Right atrium auricular region (tissue), 2 donors: Measurements from ENCODE around the gene SAMD11. TPM values are rescaled to one million over a fixed set of nuclear protein-coding genes. Genes with fewer than 3 reads are reported as not detected.

Experiments
- DNase-seq: peaks from one replicate; pipeline ENCODE4 v3.0.0-alpha.2; 2019; ENCODE audit warnings: low spot score
- H3K27ac ChIP-seq, 2 donors: fragments of 200-600 bp; sonication (generic); 1 replicate in 1 of 2; 2 replicates in 1 of 2; pipeline ENCODE4 v1.5.1; 2016 to 2019
- H3K27me3 ChIP-seq, 2 donors: fragments of 200-600 bp; sonication (generic); one replicate each; pipeline versions ENCODE4 v1.5.1 to v1.6.0; 2017 to 2019
- H3K36me3 ChIP-seq: fragments of 200-600 bp; sonication (generic); one replicate; pipeline ENCODE4 v1.5.1; 2016
- H3K4me1 ChIP-seq, 2 donors: fragments of 200-600 bp; sonication (generic); one replicate each; pipeline versions ENCODE4 v1.5.1 to v1.6.0; 2017 to 2019
- H3K4me3 ChIP-seq, 2 donors: fragments of 200-600 bp; sonication (generic); 1 replicate in 1 of 2; 2 replicates in 1 of 2; pipeline ENCODE4 v1.5.1; 2017 to 2019; ENCODE audit warnings: mild to moderate bottlenecking in 1 of 2, moderate library complexity in 1 of 2
- H3K9me3 ChIP-seq, 2 donors: fragments of 200-600 bp; sonication (generic); one replicate each; pipeline ENCODE4 v1.5.1; 2019
- total RNA-seq, 2 donors: library from RNA; depleted of rRNA; stranded (reverse); fragments of >200 nt; gene quantifications; one replicate each; pipeline ENCODE4 v1.1.0, GENCODE V29; 2016
- TF ChIP-seq, protein P1 (sequence below), 2 donors: fragments of 200-600 bp; sonication (generic); IDR thresholded peaks; one replicate each; pipeline ENCODE4 v1.5.1; 2019; ENCODE audit warnings: antibody characterized with exemption in 2 of 2

SAMD11 gene
- total RNA-seq, 2 donors from 2014 or later = 2.7 to 6.4 TPM

GRCh38 chr1:905071-905749 is 18.5 kb upstream of the SAMD11 start:
- peak overlapping the region in 1 of 2 donors; percentile 35 for H3K27ac ChIP-seq
- H3K27me3 ChIP-seq = no peaks in the 10 kb centered on the region
- peaks cover 0 to 28% of the 10 kb centered on the region in 2 donors for H3K4me1 ChIP-seq
- H3K36me3 ChIP-seq = no peaks in the 10 kb centered on the region
- TF ChIP-seq, protein P1, sequence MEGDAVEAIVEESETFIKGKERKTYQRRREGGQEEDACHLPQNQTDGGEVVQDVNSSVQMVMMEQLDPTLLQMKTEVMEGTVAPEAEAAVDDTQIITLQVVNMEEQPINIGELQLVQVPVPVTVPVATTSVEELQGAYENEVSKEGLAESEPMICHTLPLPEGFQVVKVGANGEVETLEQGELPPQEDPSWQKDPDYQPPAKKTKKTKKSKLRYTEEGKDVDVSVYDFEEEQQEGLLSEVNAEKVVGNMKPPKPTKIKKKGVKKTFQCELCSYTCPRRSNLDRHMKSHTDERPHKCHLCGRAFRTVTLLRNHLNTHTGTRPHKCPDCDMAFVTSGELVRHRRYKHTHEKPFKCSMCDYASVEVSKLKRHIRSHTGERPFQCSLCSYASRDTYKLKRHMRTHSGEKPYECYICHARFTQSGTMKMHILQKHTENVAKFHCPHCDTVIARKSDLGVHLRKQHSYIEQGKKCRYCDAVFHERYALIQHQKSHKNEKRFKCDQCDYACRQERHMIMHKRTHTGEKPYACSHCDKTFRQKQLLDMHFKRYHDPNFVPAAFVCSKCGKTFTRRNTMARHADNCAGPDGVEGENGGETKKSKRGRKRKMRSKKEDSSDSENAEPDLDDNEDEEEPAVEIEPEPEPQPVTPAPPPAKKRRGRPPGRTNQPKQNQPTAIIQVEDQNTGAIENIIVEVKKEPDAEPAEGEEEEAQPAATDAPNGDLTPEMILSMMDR (IDR thresholded peaks at IDR 0.05) = no peak
- peak; percentile 80 for DNase-seq
- peak overlapping the region; percentile 19 to 50 for H3K4me3 ChIP-seq
- no peaks in the 10 kb centered on the region for H3K9me3 ChIP-seq

DNA sequence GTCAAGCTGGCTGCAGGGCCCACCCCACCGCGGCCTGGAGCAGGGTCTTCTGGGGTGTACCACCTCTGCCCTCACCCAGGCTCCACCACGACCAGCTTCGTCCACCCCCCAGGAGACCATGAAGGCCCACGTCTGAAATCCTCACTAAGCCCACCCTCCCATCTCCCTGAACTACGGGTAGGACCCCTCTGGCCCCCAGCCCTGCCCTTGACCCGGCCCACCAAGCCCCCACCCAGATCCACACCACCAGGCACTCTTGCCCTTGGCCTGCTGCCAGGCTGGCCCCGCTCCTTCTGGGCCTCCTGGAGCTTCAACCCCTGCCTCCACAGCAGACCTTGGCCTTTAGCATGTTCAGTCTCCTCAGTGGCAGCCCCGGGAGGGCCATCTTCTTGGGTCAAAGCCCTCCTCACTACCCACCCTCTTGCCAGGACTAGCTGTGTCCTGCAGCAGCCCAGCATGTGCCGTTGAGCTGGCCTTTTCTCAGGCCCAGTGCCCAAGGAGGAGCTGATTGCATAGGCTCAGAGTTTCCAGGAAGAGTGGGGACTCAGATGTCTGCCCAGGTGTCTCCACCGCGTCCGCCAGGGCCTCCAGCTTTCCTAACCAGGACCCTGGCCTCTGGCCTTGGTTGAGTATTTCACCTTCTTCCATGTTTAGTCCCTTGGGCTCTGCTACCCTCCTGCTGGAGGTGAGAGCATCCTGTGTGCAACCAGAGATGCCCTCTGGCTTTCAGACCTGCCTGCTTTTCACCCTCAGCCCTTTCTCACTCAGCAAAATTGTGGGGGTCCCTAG is 17.7 kb upstream of the SAMD11 start:
- TF ChIP-seq, protein P1 (IDR thresholded peaks at IDR 0.05) = no peak
- peak; percentile 62 for DNase-seq
- Histone ChIP-seq H3K27ac (peak overlapping the region in 1 of 2 donors; percentile 35), H3K4me1 (peaks cover 0 to 32% of the 10 kb centered on the region in 2 donors), H3K36me3 (no peaks in the 10 kb centered on the region), H3K9me3 (no peaks in the 10 kb centered on the region), H3K4me3 (no peak overlapping the region), H3K27me3 (no peaks in the 10 kb centered on the region)

- Histone ChIP-seq H3K36me3 (no peaks in the 10 kb centered on the region), H3K4me3 (no peak overlapping the region), H3K27ac (no peak overlapping the region), H3K27me3 (no peaks in the 10 kb centered on the region), H3K4me1 (peaks cover 0 to 32% of the 10 kb centered on the region in 2 donors), H3K9me3 (no peaks in the 10 kb centered on the region)
- TF ChIP-seq, protein P1 (IDR thresholded peaks at IDR 0.05) = no peak
- peak; percentile 76 for DNase-seq
Observed at GRCh38 chr1:906600-907420, 16.9 kb upstream of the SAMD11 start.

DNA sequence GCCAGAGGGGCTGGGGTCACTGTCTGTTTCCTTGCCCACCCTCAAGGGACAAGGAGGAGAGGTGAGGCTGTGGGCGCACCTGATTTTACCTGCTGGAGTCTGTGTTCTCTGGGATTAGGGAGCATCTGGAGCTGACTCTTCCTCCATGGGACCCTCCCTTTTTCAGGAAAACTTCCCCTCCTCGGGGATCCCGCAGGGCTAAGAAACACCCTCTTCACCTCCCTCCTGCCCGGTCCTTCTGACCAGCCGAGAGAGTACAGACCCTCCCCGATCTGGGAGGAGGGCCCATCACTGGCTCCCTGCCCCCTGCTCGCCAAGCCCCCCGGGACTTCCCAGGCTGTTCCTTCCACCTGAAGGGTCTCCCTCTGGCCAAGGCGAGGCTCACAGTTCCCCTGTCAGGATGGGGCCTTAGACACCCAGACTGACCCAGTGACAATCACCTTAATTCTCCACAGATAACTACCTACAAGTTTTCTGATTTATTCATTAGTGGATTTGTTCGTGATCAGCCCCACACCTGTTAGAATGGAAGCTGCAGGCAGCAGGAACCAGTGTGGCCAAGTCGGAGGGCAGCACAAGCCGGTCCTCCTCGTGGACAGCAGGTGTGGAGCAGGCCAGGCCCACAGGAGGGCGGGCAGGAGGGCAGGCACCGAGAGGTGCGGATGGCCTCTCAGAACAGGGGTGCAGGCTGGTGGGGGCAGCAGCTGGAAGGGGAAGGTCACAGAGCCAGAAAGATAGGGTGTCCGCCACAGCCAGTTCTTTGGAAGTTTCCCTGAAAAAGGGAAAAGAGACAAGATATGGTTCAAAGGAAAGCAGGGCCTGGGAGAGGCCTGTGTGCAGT is 15.9 kb upstream of the SAMD11 start:
- Histone ChIP-seq H3K27me3 (no peaks in the 10 kb centered on the region), H3K4me1 (peaks cover 0 to 32% of the 10 kb centered on the region in 2 donors), H3K4me3 (no peak overlapping the region), H3K9me3 (no peaks in the 10 kb centered on the region), H3K27ac (no peak overlapping the region), H3K36me3 (no peaks in the 10 kb centered on the region)
- TF ChIP-seq, protein P1 (IDR thresholded peaks at IDR 0.05) = no peak
- DNase-seq = peak; percentile 57

GRCh38 chr1:908661-909060 is 15.1 kb upstream of the SAMD11 start:
- Histone ChIP-seq H3K4me3 (no peak overlapping the region), H3K36me3 (no peaks in the 10 kb centered on the region), H3K4me1 (peaks cover 0 to 32% of the 10 kb centered on the region in 2 donors), H3K9me3 (no peaks in the 10 kb centered on the region), H3K27ac (no peak overlapping the region), H3K27me3 (no peaks in the 10 kb centered on the region)
- DNase-seq = no peak
- TF ChIP-seq, protein P1 (IDR thresholded peaks at IDR 0.05) = no peak
